ENCODE data around the gene KLHL5.

DNA sequence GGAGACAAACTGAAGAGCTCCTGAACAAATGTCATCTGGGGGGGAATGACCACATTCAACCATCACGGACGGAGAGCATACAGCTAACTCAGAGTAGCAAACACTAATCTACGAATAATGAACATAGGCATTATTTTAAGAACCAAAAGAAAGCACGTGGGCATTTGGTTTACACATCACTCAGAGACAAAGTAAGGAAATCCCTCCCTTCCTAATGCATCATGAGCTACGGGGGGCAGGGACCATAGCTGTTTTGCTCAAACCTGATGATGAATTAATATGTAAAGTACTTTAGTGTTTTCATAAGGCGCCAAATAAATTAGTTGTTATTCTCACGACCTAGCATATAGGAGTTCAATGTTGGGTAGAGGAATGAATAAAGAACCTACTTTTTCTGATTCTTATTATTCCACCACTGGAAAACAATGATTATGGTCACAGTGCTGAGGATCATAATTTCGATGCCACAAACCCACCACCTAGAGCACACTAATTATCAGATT lies 18.1 kb upstream of the KLHL5 start:
- TF ChIP-seq, protein P1, sequence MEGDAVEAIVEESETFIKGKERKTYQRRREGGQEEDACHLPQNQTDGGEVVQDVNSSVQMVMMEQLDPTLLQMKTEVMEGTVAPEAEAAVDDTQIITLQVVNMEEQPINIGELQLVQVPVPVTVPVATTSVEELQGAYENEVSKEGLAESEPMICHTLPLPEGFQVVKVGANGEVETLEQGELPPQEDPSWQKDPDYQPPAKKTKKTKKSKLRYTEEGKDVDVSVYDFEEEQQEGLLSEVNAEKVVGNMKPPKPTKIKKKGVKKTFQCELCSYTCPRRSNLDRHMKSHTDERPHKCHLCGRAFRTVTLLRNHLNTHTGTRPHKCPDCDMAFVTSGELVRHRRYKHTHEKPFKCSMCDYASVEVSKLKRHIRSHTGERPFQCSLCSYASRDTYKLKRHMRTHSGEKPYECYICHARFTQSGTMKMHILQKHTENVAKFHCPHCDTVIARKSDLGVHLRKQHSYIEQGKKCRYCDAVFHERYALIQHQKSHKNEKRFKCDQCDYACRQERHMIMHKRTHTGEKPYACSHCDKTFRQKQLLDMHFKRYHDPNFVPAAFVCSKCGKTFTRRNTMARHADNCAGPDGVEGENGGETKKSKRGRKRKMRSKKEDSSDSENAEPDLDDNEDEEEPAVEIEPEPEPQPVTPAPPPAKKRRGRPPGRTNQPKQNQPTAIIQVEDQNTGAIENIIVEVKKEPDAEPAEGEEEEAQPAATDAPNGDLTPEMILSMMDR (IDR thresholded peaks at IDR 0.05; ENCODE audit: low read depth, low read length): no peak
- TF ChIP-seq POLR2A (IDR thresholded peaks at IDR 0.05; ENCODE audit: extremely low read depth, insufficient read length): no peak
- TF ChIP-seq, protein P2, sequence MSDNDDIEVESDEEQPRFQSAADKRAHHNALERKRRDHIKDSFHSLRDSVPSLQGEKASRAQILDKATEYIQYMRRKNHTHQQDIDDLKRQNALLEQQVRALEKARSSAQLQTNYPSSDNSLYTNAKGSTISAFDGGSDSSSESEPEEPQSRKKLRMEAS (IDR thresholded peaks at IDR 0.05; ENCODE audit: low read depth, low read length): peak; percentile 80
- TF ChIP-seq MYC (IDR thresholded peaks at IDR 0.05; ENCODE audit: low read depth, low read length): peak; percentile 4; the same call in 1 of the 2 replicates
